ENCODE results near the gene FOXI2. TPM values are rescaled to one million over a fixed set of nuclear protein-coding genes. Genes with fewer than 3 reads are reported as not detected.

The FOXI2 gene
- polyA plus RNA-seq, 1 donor from 2014 or later = not detected

DNA sequence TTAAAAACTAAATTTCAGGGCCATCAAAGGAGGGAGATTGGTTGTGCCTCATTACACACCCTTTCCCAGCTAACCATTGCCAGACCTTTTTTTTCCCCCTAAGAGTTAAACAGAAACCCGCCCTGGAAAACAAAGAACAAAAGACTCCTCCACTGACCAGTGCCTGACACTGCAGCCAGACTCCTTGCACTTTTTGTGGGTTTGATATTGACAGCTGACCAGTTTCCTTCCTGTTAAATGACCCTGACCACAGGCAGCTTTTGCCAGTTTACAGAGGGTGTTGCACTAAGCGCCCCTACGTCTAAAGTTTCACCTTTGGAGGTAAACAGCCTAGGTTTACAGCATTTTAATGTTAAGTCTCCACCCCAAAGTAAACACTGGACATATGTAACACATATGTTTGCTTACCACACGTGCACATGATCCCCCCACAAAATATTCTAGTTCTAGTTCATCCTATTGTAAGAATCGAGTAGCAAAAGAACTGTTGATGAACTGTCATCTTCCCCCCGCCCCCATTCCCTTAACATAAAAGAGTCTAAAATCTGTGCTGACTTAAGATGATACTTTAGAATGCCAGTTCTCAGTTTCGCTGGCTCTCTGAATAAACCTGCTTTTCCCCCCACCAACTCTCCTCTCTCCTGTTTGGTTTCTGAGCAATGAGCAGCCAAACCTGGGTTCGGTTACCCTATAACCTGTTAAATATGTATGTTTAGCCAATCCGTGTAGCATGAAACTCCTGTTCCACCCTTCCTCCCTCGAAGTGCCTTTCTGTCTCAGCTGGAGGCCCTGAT lies 38.0 kb downstream of the FOXI2 start:
- no peak overlapping the region for H3K4me3 ChIP-seq (ENCODE audit: low read length)
- H3K4me2 ChIP-seq (ENCODE audit: low read length) = no peak overlapping the region
- no peaks in the 10 kb centered on the region for H3F3A ChIP-seq (ENCODE audit: insufficient read depth, low read length, poor library complexity, severe bottlenecking)
- H3K9ac ChIP-seq (ENCODE audit: low read length) = no peak overlapping the region
- no peaks in the 10 kb centered on the region for H3K9me2 ChIP-seq (ENCODE audit: insufficient read depth, low read length)
- no peaks in the 10 kb centered on the region for H3K27me3 ChIP-seq (ENCODE audit: insufficient read depth, low read depth, low read length)
- H3K79me2 ChIP-seq (replicated peaks; ENCODE audit: insufficient read depth, low read length) = no peaks in the 10 kb centered on the region
- no peak overlapping the region for H3K27ac ChIP-seq (ENCODE audit: low read length)
- H3K36me3 ChIP-seq (ENCODE audit: insufficient read depth, low read length) = no peaks in the 10 kb centered on the region
- H2AFZ ChIP-seq (ENCODE audit: low read depth, low read length) = no peak overlapping the region
- TF ChIP-seq EZH2 (IDR thresholded peaks at IDR 0.05; ENCODE audit: borderline replicate concordance, insufficient read depth, low read length, poor library complexity, severe bottlenecking) (no peak), SMC3 (conservative IDR thresholded peaks at IDR 0.05; ENCODE audit: poor library complexity) (no peak), EP300 (conservative IDR thresholded peaks at IDR 0.05; ENCODE audit: poor library complexity, severe bottlenecking) (no peak), POLR2AphosphoS5 (IDR thresholded peaks at IDR 0.05) (no peak), TAF1 (IDR thresholded peaks at IDR 0.05; ENCODE audit: low read depth) (no peak), MXI1 (conservative IDR thresholded peaks at IDR 0.05; ENCODE audit: poor library complexity, severe bottlenecking) (no peak), RAD21 (conservative IDR thresholded peaks at IDR 0.05) (no peak)
- TF ChIP-seq, protein P1, sequence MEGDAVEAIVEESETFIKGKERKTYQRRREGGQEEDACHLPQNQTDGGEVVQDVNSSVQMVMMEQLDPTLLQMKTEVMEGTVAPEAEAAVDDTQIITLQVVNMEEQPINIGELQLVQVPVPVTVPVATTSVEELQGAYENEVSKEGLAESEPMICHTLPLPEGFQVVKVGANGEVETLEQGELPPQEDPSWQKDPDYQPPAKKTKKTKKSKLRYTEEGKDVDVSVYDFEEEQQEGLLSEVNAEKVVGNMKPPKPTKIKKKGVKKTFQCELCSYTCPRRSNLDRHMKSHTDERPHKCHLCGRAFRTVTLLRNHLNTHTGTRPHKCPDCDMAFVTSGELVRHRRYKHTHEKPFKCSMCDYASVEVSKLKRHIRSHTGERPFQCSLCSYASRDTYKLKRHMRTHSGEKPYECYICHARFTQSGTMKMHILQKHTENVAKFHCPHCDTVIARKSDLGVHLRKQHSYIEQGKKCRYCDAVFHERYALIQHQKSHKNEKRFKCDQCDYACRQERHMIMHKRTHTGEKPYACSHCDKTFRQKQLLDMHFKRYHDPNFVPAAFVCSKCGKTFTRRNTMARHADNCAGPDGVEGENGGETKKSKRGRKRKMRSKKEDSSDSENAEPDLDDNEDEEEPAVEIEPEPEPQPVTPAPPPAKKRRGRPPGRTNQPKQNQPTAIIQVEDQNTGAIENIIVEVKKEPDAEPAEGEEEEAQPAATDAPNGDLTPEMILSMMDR (IDR thresholded peaks at IDR 0.05; ENCODE audit: poor library complexity, severe bottlenecking) = no peak
- TF ChIP-seq, protein P2, sequence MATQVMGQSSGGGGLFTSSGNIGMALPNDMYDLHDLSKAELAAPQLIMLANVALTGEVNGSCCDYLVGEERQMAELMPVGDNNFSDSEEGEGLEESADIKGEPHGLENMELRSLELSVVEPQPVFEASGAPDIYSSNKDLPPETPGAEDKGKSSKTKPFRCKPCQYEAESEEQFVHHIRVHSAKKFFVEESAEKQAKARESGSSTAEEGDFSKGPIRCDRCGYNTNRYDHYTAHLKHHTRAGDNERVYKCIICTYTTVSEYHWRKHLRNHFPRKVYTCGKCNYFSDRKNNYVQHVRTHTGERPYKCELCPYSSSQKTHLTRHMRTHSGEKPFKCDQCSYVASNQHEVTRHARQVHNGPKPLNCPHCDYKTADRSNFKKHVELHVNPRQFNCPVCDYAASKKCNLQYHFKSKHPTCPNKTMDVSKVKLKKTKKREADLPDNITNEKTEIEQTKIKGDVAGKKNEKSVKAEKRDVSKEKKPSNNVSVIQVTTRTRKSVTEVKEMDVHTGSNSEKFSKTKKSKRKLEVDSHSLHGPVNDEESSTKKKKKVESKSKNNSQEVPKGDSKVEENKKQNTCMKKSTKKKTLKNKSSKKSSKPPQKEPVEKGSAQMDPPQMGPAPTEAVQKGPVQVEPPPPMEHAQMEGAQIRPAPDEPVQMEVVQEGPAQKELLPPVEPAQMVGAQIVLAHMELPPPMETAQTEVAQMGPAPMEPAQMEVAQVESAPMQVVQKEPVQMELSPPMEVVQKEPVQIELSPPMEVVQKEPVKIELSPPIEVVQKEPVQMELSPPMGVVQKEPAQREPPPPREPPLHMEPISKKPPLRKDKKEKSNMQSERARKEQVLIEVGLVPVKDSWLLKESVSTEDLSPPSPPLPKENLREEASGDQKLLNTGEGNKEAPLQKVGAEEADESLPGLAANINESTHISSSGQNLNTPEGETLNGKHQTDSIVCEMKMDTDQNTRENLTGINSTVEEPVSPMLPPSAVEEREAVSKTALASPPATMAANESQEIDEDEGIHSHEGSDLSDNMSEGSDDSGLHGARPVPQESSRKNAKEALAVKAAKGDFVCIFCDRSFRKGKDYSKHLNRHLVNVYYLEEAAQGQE (IDR thresholded peaks at IDR 0.05; ENCODE audit: borderline replicate concordance) = no peak
- no peaks in the 10 kb centered on the region for H4K20me1 ChIP-seq (ENCODE audit: insufficient read depth)
- H3K9me3 ChIP-seq (ENCODE audit: low read length) = no peaks in the 10 kb centered on the region

DNA sequence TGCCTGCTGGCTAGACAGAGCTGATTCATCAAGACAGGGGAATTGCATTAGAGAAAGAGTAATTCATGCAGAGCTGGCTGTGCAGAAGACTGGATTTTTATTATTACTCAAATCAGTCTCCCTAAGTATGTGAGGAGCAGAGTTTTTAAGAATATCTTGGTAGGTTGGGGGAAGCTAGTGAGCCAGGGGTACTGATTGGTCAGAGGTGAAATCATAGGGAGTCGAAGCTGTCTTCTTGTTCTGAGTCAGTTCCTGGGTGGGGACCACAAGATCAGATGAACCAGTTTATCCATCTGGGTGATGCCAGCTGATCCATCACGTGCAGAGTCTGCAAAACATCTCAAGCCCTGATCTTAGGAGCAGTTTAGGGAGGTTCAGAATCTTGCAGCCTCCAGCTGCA lies 39.8 kb downstream of the FOXI2 start:
- H2AFZ ChIP-seq (ENCODE audit: low read depth, low read length) = no peak overlapping the region
- no peak overlapping the region for H3K27ac ChIP-seq (ENCODE audit: low read length)
- H3K9me3 ChIP-seq (ENCODE audit: low read length) = no peaks in the 10 kb centered on the region
- no peaks in the 10 kb centered on the region for H4K20me1 ChIP-seq (ENCODE audit: insufficient read depth)
- H3K27me3 ChIP-seq (ENCODE audit: insufficient read depth, low read depth, low read length) = no peaks in the 10 kb centered on the region
- no peak overlapping the region for H3K9ac ChIP-seq (ENCODE audit: low read length)
- H3K9me2 ChIP-seq (ENCODE audit: insufficient read depth, low read length) = no peaks in the 10 kb centered on the region
- H3F3A ChIP-seq (ENCODE audit: insufficient read depth, low read length, poor library complexity, severe bottlenecking) = no peaks in the 10 kb centered on the region
- no peaks in the 10 kb centered on the region for H3K36me3 ChIP-seq (ENCODE audit: insufficient read depth, low read length)
- H3K79me2 ChIP-seq (replicated peaks; ENCODE audit: insufficient read depth, low read length) = no peaks in the 10 kb centered on the region
- TF ChIP-seq, protein P1 (IDR thresholded peaks at IDR 0.05; ENCODE audit: poor library complexity, severe bottlenecking) = no peak
- no peak for TF ChIP-seq EP300 (conservative IDR thresholded peaks at IDR 0.05; ENCODE audit: poor library complexity, severe bottlenecking)
- no peak for TF ChIP-seq TAF1 (IDR thresholded peaks at IDR 0.05; ENCODE audit: low read depth)
- no peak for TF ChIP-seq SMC3 (conservative IDR thresholded peaks at IDR 0.05; ENCODE audit: poor library complexity)
- no peak for TF ChIP-seq MXI1 (conservative IDR thresholded peaks at IDR 0.05; ENCODE audit: poor library complexity, severe bottlenecking)
- no peak for TF ChIP-seq RAD21 (conservative IDR thresholded peaks at IDR 0.05)
- TF ChIP-seq POLR2AphosphoS5 (IDR thresholded peaks at IDR 0.05) = no peak
- TF ChIP-seq EZH2 (IDR thresholded peaks at IDR 0.05; ENCODE audit: borderline replicate concordance, insufficient read depth, low read length, poor library complexity, severe bottlenecking) = no peak
- no peak overlapping the region for H3K4me3 ChIP-seq (ENCODE audit: low read length)
- H3K4me2 ChIP-seq (ENCODE audit: low read length) = no peak overlapping the region

All from neural cell (in vitro differentiated cells).